ENCODE results near the gene SIPA1. TPM values are rescaled to one million over a fixed set of nuclear protein-coding genes. Genes with fewer than 3 reads are reported as not detected.

The SIPA1 gene
- total RNA-seq, 2 experiments from 2014 or later: 141 to 143 TPM

- POLR2A ChIA-PET: interaction anchor here (0.6 kb wide), 1 partner anchor 310 kb away, joined by 17 read pairs; no protein-coding TSS in a partner anchor
- CTCF ChIA-PET: no interaction called here
Observed at GRCh38 chr11:65646288-65646957, 8.5 kb downstream of the SIPA1 start.

DNA sequence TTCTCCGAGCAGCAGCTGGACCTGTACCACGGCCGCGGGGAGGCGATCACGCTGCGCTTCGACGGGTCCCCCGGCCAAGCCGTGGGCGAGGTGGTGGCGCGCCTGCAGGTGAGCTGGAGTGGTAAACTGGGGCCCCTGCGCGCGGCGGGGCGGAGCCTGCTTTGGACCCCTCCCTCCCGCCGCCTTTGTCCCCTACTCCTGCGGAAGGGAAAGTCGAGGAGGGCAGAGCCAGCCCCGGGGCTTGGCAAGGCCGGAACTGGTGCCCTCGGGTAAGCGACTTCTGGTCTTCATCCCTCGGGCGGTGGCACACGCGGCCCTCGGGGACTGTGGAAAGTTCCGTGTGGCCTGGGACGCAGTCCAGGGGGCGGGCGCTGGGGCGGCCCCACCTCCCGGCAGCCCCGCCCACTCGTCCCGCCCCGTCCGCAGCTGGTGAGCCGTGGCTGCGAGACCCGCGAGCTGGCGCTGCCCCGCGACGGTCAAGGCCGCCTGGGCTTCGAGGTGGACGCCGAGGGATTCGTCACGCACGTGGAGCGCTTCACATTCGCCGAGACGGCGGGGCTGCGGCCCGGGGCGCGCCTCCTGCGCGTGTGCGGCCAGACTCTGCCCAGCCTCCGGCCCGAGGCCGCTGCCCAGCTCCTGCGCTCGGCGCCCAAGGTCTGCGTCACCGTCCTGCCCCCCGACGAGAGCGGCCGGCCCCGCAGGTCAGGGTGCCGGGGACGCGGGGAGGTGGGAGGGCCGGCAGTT, 9.2 kb downstream of the SIPA1 start:
- POLR2A ChIA-PET: no interaction called here
- CTCF ChIA-PET: no interaction called here

- CTCF ChIA-PET: interaction anchor here (1.8 kb wide), 1 partner anchor 23 kb away, joined by 5 read pairs; no protein-coding TSS in a partner anchor
- POLR2A ChIA-PET: interaction anchor here (0.5 kb wide), 1 partner anchor 62 kb away, joined by 14 read pairs; no protein-coding TSS in a partner anchor
Observed at GRCh38 chr11:65648997-65649493, 11.1 kb downstream of the SIPA1 start.

GRCh38 chr11:65649656-65650546, 12.0 kb downstream of the SIPA1 start:
- CTCF ChIA-PET: interaction anchor here (0.8 to 1.8 kb wide), 2 partner anchors 9 to 24 kb away, joined by 4 to 5 read pairs; no protein-coding TSS in a partner anchor
- POLR2A ChIA-PET: interaction anchor here (0.6 to 4.4 kb wide), 3 partner anchors 10 to 14 kb away, joined by 4 to 39 read pairs (median 4); partner anchors contain the start of genes RELA and SIPA1

DNA sequence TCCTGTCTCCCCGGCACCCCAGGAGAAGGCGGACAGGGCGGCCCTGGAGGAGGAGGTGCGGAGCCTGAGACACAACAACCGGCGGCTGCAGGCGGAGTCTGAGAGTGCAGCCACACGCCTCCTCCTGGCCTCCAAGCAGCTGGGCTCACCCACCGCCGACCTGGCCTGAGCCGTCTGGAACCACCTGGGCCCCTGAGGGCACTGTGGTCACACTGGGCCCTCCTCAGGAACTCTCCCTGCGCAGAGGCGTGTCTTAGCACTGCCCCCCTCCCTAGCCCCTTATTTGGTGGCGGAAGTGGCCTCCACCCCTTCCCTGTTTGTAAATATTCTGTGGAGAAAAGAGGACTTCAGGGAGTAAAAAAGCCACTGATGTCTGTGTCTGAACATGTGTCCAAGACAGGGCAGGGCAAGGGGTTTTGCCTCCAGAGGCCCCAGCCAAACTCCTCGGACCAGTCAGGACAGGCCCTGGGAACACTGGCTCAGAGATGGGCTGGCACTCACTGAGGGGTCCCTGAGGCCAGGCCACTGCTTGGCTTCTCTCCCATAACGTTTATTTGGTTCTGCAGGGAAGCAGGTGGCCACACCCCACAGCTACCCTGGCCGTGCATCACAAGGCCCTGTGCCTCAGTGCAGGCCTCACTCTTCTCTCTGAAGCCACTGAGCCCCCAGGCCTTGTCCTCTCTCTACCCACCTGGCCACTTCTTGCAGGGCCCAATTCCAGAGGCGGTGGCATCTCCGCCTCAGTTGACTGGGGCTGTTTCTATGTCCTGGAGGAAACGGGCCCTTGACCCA, 12.8 kb downstream of the SIPA1 start:
- ChIA-PET CTCF (no interaction called here), POLR2A (interaction anchor here (1.3 to 4.4 kb wide), 2 partner anchors 11 to 12 kb away, joined by 4 to 39 read pairs; partner anchors contain the start of genes RELA and SIPA1)

DNA sequence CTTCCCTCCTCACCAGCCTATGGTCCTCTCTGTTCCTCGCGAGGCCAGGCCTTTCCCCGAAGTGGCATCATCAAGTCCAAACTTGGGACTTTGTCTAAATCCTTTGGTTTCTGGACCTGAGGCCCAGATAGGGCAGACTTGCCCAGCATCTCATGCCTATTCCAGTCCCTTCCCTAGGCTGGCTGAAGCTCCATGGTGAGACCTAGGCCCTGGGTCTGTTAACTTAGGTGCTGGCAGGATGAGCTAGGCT, 13.4 kb downstream of the SIPA1 start:
- POLR2A ChIA-PET: interaction anchor here (1.0 to 4.4 kb wide), 2 partner anchors 12 to 27 kb away, joined by 3 to 39 read pairs; partner anchors contain the start of gene SIPA1
- CTCF ChIA-PET: interaction anchor here (1.4 kb wide), 1 partner anchor 13 kb away, joined by 4 read pairs; the partner anchor contains the start of gene SIPA1

GRCh38 chr11:65651589-65652510, 13.9 kb downstream of the SIPA1 start:
- CTCF ChIA-PET: interaction anchor here (0.6 to 2.1 kb wide), 6 partner anchors 9 to 109 kb away, joined by 3 to 6 read pairs (median 4); partner anchors contain the start of genes PCNX3, RELA and SIPA1

DNA sequence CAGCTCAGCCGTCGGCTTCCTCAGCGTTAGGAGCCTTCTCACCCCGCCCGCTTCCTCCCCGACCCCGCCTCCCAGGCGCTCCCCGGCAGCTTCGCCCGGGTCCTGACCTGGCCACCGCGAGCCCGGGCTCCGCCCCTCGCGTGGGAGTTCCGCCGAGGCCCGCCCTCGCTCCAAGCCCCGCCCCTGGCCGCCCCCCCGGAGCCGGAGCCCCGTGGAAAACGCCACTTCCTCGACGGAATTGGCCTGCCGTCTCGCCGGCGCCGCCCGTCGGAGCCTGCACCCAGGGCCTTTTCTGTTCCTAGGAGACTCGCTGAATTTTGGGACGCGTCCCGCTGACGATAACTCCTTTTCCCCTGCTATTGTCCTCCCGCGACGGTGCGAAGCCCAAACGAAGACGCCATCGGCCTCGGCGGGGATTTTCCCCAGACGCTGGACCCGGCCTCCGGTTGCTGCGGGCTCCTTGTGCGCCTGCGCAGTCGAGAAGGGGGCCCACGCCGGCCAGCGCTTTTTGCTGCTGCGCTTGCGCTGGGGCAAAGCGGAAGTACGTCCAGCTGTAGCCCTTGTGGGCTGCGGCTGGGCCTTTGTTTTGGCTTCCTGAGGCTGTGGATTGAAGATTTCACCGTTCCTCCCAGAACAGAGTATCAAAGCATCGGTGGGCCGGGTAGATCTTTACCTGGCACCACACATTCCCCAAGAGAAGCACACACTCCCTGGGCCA, 14.8 kb downstream of the SIPA1 start:
- POLR2A ChIA-PET: interaction anchor here (0.5 to 4.4 kb wide), 8 partner anchors 8 to 230 kb away, joined by 3 to 39 read pairs (median 4); partner anchors contain the start of genes NEAT1, PCNX3, RELA and SIPA1
- CTCF ChIA-PET: interaction anchor here (0.6 to 2.1 kb wide), 8 partner anchors 8 to 128 kb away, joined by 3 to 6 read pairs (median 4); partner anchors contain the start of genes AP5B1, PCNX3, RELA and SIPA1

More at GRCh38 chr11:65651589-65652510, 13.9 kb downstream of the SIPA1 start:
- POLR2A ChIA-PET: interaction anchor here (0.7 to 4.4 kb wide), 7 partner anchors 9 to 112 kb away, joined by 3 to 39 read pairs (median 4); partner anchors contain the start of genes PCNX3, RELA, SIPA1 and ZNRD2

- ChIA-PET POLR2A (interaction anchor here (0.5 to 4.4 kb wide), 6 partner anchors 9 to 231 kb away, joined by 3 to 39 read pairs (median 4); partner anchors contain the start of genes NEAT1, RELA, SIPA1 and ZNRD2), CTCF (interaction anchor here (1.0 to 2.1 kb wide), 6 partner anchors 7 to 127 kb away, joined by 3 to 6 read pairs (median 4); partner anchors contain the start of genes AP5B1, KAT5 and PCNX3)
Observed at GRCh38 chr11:65653229-65654225, 15.6 kb downstream of the SIPA1 start.

GRCh38 chr11:65654375-65655349, 16.8 kb downstream of the SIPA1 start:
- ChIA-PET CTCF (interaction anchor here (1.0 to 1.3 kb wide), 2 partner anchors 58 to 66 kb away, joined by 3 to 4 read pairs; partner anchors contain the start of gene KAT5), POLR2A (interaction anchor here (0.7 to 1.0 kb wide), 3 partner anchors 14 to 72 kb away, joined by 3 to 4 read pairs (median 3); no protein-coding TSS in a partner anchor)

DNA sequence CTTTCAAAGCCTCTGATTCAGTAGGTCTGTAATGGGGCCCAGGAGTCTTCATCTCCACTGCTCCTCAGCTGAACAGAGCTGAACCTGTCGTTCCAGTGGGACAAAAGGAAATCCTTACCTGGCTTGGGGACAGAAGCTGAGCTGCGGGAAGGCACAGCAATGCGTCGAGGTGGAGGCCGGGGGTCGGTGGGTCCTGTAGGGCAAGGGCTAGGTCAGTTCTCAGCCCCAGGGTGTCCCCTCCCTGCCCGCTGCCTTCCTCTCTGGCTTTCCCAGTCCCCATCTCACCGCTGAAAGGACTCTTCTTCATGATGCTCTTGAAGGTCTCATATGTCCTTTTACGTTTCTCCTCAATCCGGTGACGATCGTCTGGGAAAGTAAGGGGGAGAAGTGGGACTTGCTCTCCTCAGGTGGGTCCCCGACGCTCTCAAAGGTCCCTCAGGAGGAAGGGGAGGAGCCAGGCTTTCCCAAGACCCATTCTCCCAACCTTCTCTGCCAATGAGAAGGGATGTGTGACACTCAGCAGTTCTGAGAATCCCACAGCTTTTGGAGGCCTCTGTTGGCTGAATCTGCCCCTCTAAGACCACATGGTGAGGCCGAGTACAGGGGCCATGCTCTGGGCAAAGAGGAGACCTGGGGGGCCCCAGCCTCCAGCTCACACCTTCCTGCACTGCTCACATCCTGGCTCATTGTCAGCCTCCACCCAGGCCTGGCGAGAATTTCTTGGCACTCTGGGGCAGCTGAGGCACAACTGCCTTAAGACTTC, 17.9 kb downstream of the SIPA1 start:
- ChIA-PET CTCF (interaction anchor here (1.3 kb wide), 1 partner anchor 11 kb away, joined by 3 read pairs; no protein-coding TSS in a partner anchor), POLR2A (interaction anchor here (0.7 to 1.1 kb wide), 4 partner anchors 15 to 74 kb away, joined by 3 to 4 read pairs (median 3); no protein-coding TSS in a partner anchor)

GRCh38 chr11:65657426-65657825, 19.5 kb downstream of the SIPA1 start:
- CTCF ChIA-PET: interaction anchor here (0.5 to 1.6 kb wide), 3 partner anchors 13 to 148 kb away, joined by 3 to 4 read pairs (median 3); no protein-coding TSS in a partner anchor
- POLR2A ChIA-PET: no interaction called here
